ENCODE results near the gene PGA4. TPM values are rescaled to one million over a fixed set of nuclear protein-coding genes. Genes with fewer than 3 reads are reported as not detected.

PGA4 gene
- total and polyA plus RNA-seq, 2 of the 8 experiments (the other 6 are each of a cell fraction or from before 2014, with no cell fraction given), result 1.3 TPM; not detected in 1

DNA sequence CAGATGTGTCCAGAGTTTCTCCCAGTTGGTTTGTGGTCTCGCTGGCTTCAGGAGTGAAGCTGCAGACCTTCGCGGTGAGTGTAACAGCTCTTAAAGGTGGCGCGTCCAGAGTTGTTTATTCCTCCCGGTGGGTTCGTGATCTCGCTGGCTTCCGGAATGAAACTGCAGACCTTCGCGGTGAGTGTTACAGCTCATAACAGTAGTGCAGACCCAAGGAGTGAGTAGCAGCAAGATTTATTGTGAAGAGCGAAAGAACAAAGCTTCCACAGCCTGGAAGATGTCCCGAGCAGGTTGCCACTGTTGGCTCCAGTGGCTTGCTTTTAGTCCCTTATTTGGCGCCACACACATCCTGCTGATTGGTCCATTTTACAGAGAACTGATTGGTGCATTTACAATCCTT is 20.7 kb upstream of the PGA4 start:
- no peak overlapping the region for H4K5ac ChIP-seq (ENCODE audit: insufficient read length, low read depth, low read length)
- H3K14ac ChIP-seq (ENCODE audit: insufficient read length), result no peak overlapping the region
- no peak overlapping the region for H3K4me3 ChIP-seq (ENCODE audit: extremely low read depth in 1 of 4, insufficient read depth in 2 of 4, low read depth in 3 of 4, low read length in 4 of 4)
- no peak overlapping the region for H3K9ac ChIP-seq (replicated peaks in 1 of 4; ENCODE audit: extremely low read depth in 1 of 4, low read depth in 3 of 4, low read length in 3 of 4)
- H3K56ac ChIP-seq (replicated peaks; ENCODE audit: insufficient read length, low read depth, low read length), result no peak overlapping the region
- H3K23ac ChIP-seq (ENCODE audit: insufficient read length), result no peak overlapping the region
- H3K27ac ChIP-seq (ENCODE audit: low read depth, low read length), result no peak overlapping the region
- no peak overlapping the region for H2AK5ac ChIP-seq (ENCODE audit: low read depth, low read length)
- H4K91ac ChIP-seq (replicated peaks; ENCODE audit: insufficient read length, low read length), result no peak overlapping the region
- TF ChIP-seq KDM4A (IDR thresholded peaks at IDR 0.05; ENCODE audit: low read depth, low read length, severe bottlenecking), result no peak
- TF ChIP-seq SP1 (IDR thresholded peaks at IDR 0.05; ENCODE audit: low read depth, low read length), result no peak
- H3K36me3 ChIP-seq (ENCODE audit: control insufficient read depth in 2 of 4, insufficient read depth in 4 of 4, low read length in 3 of 4), result no peaks in the 10 kb centered on the region
- H3K9me3 ChIP-seq (ENCODE audit: insufficient read depth in 2 of 2, low read depth in 1 of 2, low read length in 1 of 2), result 0 out of 4 replicates have a peak, but pooled peaks cover 0 to 3% of the 10 kb centered on the region in 2 experiments
- H3K18ac ChIP-seq (ENCODE audit: extremely low read depth, low read length), result no peak overlapping the region
- no peaks in the 10 kb centered on the region for H3K79me1 ChIP-seq (ENCODE audit: low read depth, low read length)
- DNase-seq (ENCODE audit: low read depth in 1 of 2, low spot score in 2 of 2), result no peak
- ChIA-PET POLR2A (ENCODE audit: partially characterized antibody) (no interaction called here), CTCF (ENCODE audit: partially characterized antibody) (interaction anchor here (0.6 to 1.7 kb wide), 4 partner anchors 14 to 229 kb away, joined by 3 to 5 read pairs (median 3); no protein-coding TSS in a partner anchor)
- no peak overlapping the region for H2BK5ac ChIP-seq (ENCODE audit: low read depth, low read length)
- H2BK15ac ChIP-seq (ENCODE audit: low read length), result no peak overlapping the region
- H3K4ac ChIP-seq (replicated peaks; ENCODE audit: insufficient read length, low read depth, low read length), result no peak overlapping the region
- no peak overlapping the region for H2BK120ac ChIP-seq (replicated peaks; ENCODE audit: low read depth, low read length)
- no peak overlapping the region for H3K4me2 ChIP-seq (ENCODE audit: insufficient read depth in 1 of 2, low read depth in 2 of 2, low read length in 2 of 2)
- H4K20me1 ChIP-seq (replicated peaks in 1 of 2; ENCODE audit: control insufficient read depth in 1 of 2, insufficient read depth in 2 of 2, low read length in 2 of 2), result no peaks in the 10 kb centered on the region
- no peaks in the 10 kb centered on the region for H3K27me3 ChIP-seq (replicated peaks in 1 of 4; ENCODE audit: control insufficient read depth in 3 of 4, extremely low read depth in 1 of 4, insufficient read depth in 3 of 4, low read length in 3 of 4)
- H2BK12ac ChIP-seq (ENCODE audit: low read depth, low read length), result no peak overlapping the region
- H4K8ac ChIP-seq (ENCODE audit: extremely low read depth, insufficient read depth, low read length), result no peak overlapping the region
- 92% methylated on average over 12 of the region's 14 CpGs; no CpG with 5 or more reads in 1 of the 2 experiments for WGBS, 2 experiments (ENCODE audit: extremely low coverage in 1 of 2, insufficient coverage in 1 of 2, insufficient read length in 1 of 2, insufficient replicate concordance in 2 of 2, low coverage in 1 of 2, low lambda C conversion rate in 2 of 2, missing lambda C conversion rate in 1 of 2)
- no peak overlapping the region for H2BK20ac ChIP-seq (ENCODE audit: low read length)
- FAIRE-seq, result no peak
- no peaks in the 10 kb centered on the region for H3K4me1 ChIP-seq (replicated peaks in 1 of 4; ENCODE audit: control insufficient read depth in 3 of 4, insufficient read depth in 4 of 4, low read length in 3 of 4)
- H3K79me2 ChIP-seq (ENCODE audit: control insufficient read depth in 1 of 2, insufficient read depth in 2 of 2, low read length in 2 of 2), result no peaks in the 10 kb centered on the region
- no peaks in the 10 kb centered on the region for H3K23me2 ChIP-seq (ENCODE audit: low read depth, low read length)
- no peak overlapping the region for H2AFZ ChIP-seq (ENCODE audit: low read length)
